Left ventricle myocardium inferior (tissue), 1 donor: ENCODE data around the gene PLEKHG3. TPM values are rescaled to one million over a fixed set of nuclear protein-coding genes. Genes with fewer than 3 reads are reported as not detected.
"Not testable (repeated sequence)": the region's sequence is repeated elsewhere in the genome, so short reads cannot be mapped to it uniquely, and the experiment has no call there.

Source experiments
- DNase-seq: peaks from one replicate; pipeline ENCODE4 v3.0.0-alpha.2; 2020
- H3K27ac ChIP-seq: fragments of 200-600 bp; replicated peaks from 2 replicates; pipeline ENCODE4 v1.8.0; 2021
- H3K27me3 ChIP-seq: fragments of 200-600 bp; 2 replicates; pipeline ENCODE4 v1.8.0; 2021; ENCODE audit warnings: low read depth
- H3K36me3 ChIP-seq: fragments of 200-600 bp; 2 replicates; pipeline ENCODE4 v1.8.0; 2021
- H3K4me1 ChIP-seq: fragments of 200-600 bp; 2 replicates; pipeline ENCODE4 v1.8.0; 2021
- H3K4me3 ChIP-seq: fragments of 200-600 bp; 2 replicates; pipeline ENCODE4 v1.8.0; 2021; ENCODE audit warnings: mild to moderate bottlenecking, moderate library complexity
- H3K9me3 ChIP-seq: fragments of 200-600 bp; replicated peaks from 2 replicates; pipeline ENCODE4 v1.8.0; 2021
- intact Hi-C: fragments of 100-400 bp; cut with micrococcal nuclease; formaldehyde crosslinking; loops from one replicate; pipeline ENCODE4 v1.11.0; 2022
- total RNA-seq: library from RNA; stranded (reverse); fragmentation: NEBNext Ultra II Directional; extraction: Animal tissue kit (Norgen Biotek cat#: 25700); gene quantifications from one replicate; pipeline ENCODE4 v1.2.1, GENCODE V29; 2021
- TF ChIP-seq, protein P1 (sequence below): fragments of 200-600 bp; IDR thresholded peaks from 2 replicates; pipeline ENCODE4 v1.8.0; 2021; ENCODE audit warnings: antibody characterized with exemption, mild to moderate bottlenecking, borderline replicate concordance
- donor health status: DM: no; HTN: yes; CAD: no; lungs with severe emphysema.

The PLEKHG3 gene
- total RNA-seq, 1 donor from 2014 or later, result 16.5 TPM

DNA sequence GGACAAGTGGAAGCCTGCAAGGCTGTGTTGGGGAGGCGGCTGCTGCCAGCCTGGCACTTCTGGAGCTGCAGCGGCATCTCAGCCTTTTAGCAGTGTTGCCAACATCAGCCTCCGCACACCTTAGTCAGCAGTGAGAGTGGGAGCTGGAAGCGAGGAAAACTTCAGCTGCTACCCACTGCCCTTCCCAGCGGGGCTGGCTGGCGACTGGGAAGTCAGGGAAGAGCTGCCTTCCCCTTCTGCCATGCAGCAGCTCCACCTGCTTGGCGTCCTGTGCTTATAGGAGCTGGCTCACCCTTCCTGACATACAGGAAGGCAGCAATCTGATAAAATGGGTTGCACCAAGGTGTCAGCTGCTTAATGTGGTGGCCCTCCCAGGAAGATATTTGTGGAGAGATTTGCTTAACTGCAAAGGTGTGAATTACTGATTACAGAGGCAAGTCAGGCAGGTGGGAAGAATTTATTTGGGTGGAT is 15.4 kb upstream of the PLEKHG3 start:
- no peaks in the 10 kb centered on the region for H3K36me3 ChIP-seq
- intact Hi-C loops, result no loop called here
- H3K4me3 ChIP-seq, result no peak overlapping the region
- H3K27ac ChIP-seq, result no peak overlapping the region
- no peak for DNase-seq
- H3K27me3 ChIP-seq, result no peaks in the 10 kb centered on the region
- peaks cover 24% of the 10 kb centered on the region for H3K4me1 ChIP-seq
- H3K9me3 ChIP-seq, result no peaks in the 10 kb centered on the region
- TF ChIP-seq, protein P1, sequence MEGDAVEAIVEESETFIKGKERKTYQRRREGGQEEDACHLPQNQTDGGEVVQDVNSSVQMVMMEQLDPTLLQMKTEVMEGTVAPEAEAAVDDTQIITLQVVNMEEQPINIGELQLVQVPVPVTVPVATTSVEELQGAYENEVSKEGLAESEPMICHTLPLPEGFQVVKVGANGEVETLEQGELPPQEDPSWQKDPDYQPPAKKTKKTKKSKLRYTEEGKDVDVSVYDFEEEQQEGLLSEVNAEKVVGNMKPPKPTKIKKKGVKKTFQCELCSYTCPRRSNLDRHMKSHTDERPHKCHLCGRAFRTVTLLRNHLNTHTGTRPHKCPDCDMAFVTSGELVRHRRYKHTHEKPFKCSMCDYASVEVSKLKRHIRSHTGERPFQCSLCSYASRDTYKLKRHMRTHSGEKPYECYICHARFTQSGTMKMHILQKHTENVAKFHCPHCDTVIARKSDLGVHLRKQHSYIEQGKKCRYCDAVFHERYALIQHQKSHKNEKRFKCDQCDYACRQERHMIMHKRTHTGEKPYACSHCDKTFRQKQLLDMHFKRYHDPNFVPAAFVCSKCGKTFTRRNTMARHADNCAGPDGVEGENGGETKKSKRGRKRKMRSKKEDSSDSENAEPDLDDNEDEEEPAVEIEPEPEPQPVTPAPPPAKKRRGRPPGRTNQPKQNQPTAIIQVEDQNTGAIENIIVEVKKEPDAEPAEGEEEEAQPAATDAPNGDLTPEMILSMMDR, result no peak

DNA sequence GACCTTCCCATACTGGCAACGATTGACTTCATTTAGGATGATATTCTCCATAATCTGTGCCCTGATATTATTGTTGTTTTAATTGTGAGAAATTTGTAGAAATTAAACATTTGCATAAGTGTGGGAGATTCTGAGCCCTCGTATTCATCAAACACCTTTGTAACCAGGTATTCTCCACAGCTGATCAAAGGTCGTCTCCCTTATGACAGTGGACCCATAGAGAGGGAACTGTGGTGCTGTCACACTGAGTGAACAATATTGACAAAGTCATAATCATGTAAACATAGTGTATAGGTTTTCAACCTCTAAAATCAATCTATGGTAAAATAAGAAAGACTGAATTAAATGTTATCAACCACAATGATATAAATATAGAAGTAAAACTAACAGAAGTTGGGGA is 14.9 kb upstream of the PLEKHG3 start:
- Histone ChIP-seq H3K27ac (no peak overlapping the region), H3K27me3 (no peaks in the 10 kb centered on the region), H3K9me3 (no peaks in the 10 kb centered on the region), H3K36me3 (no peaks in the 10 kb centered on the region), H3K4me3 (no peak overlapping the region), H3K4me1 (peaks cover 24% of the 10 kb centered on the region)
- TF ChIP-seq, protein P1, result no peak
- intact Hi-C loops, result no loop called here
- DNase-seq, result no peak

DNA sequence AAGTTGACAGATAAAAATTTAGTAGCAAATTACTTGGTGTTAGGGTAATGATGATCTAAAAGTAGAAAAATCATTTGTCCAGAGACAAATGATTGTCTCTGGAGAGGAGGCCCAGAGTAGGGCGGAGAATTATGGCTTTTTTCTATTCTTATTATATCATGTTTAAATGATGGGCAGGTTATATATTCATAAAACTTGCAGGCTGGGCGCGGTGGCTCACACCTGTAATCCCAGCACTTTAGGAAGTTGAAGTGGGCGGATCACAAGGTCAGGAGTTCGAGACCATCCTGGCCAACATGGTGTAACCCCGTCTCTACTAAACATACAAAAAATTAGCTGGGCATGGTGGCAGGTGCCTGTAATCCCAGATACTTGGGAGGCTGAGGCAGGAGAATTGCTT is 13.6 kb upstream of the PLEKHG3 start:
- H3K9me3 ChIP-seq, intact Hi-C loops, H3K27ac ChIP-seq, H3K4me3 ChIP-seq, DNase-seq, H3K36me3 ChIP-seq, H3K27me3 ChIP-seq: not testable (repeated sequence)
- peaks cover 37% of the 10 kb centered on the region for H3K4me1 ChIP-seq

DNA sequence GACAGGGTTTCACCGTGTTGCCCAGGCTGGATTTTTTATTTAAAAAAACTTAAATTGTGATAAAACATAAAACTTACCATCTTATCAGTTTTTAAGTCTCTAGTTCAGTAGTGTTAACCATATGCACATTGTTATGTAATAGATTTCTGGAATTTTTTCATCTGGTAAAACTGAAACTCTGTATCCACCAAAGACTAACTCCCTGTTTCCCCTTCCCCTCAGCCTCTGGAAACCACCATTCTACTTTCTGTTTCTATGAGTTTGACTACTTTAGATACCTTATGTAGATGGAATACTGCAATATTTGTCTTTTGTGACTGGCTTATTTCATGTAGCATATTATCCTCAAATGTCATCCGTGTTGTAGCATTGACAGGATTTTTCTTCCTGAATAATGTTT is 12.8 kb upstream of the PLEKHG3 start:
- Histone ChIP-seq H3K27ac (no peak overlapping the region), H3K27me3 (no peaks in the 10 kb centered on the region), H3K36me3 (no peaks in the 10 kb centered on the region), H3K4me3 (no peak overlapping the region), H3K4me1 (peaks cover 45% of the 10 kb centered on the region), H3K9me3 (no peaks in the 10 kb centered on the region)
- TF ChIP-seq, protein P1, result no peak
- intact Hi-C loops, result no loop called here
- DNase-seq, result no peak

DNA sequence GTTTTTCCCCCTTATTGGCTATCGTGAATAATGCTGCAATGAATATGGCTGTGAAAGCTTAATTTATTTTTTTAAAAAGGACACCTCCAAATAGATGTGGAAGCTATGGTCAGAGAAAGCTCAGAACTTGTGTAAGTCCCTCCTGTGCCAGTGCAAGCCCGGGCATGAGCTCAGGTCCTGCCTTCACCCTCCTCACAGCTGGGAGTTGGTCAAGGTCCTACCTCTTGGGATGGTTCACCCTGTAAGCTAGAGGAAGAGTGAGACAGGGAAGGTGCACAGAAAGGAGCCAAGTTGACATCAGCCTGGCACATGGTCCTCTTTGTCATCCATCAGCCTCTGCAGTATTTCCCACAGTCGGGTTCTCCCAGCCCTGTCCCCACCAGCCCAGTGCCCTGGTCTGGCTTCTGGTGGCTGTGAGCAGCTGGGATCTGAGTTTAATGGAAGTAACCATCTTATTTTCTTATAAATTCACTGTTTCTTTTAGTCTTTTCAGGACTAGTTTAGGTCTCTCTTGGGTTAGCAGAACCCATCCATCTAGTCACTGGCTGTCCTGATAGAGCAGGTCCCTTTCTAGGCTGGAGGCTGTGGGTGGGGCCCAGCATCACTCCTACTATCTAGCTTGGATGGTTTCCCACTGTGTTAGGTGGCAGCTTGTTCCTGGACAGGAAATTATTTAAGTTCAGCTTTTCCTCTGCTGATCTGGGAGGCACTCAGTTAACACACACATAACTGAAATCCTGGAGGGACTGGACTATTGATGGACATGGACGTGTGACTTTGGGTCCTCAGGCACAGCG is 11.8 kb upstream of the PLEKHG3 start:
- TF ChIP-seq, protein P1, result no peak
- H3K36me3 ChIP-seq, result no peaks in the 10 kb centered on the region
- H3K4me1 ChIP-seq, result peaks cover 52% of the 10 kb centered on the region
- intact Hi-C loops, result no loop called here
- peak overlapping the region; percentile 65 for H3K27ac ChIP-seq
- H3K9me3 ChIP-seq, result no peaks in the 10 kb centered on the region
- no peak for DNase-seq
- H3K27me3 ChIP-seq, result no peaks in the 10 kb centered on the region
- H3K4me3 ChIP-seq, result no peak overlapping the region
